CD14-positive monocyte (primary cell): ENCODE measurements around the gene OR56A3. TPM values are rescaled to one million over a fixed set of nuclear protein-coding genes. Genes with fewer than 3 reads are reported as not detected.

Source experiments
- DNase-seq, 3 donors: peaks; one replicate each; pipeline ENCODE4 v3.0.0-alpha.2; 2011 to 2022
- H2AFZ ChIP-seq: 2 replicates; pipeline ENCODE4 v1.6.0; 2012; ENCODE audit warnings: mild to moderate bottlenecking, low read depth, low read length, inconsistent platforms; ENCODE audit not compliant: insufficient read depth, poor library complexity, severe bottlenecking
- H3K27ac ChIP-seq, 2 donors: 1 replicate in 1 of 2; 2 replicates in 1 of 2; pipeline ENCODE4 v1.5.1; 2012 to 2013; ENCODE audit warnings: low read length in 2 of 2, control low read depth in 1 of 2, inconsistent platforms in 1 of 2, low read depth in 1 of 2, mild to moderate bottlenecking in 1 of 2
- H3K27me3 ChIP-seq, 2 donors: one replicate each; pipeline versions ENCODE4 v1.6.0 to v1.6.1; 2011 to 2013; ENCODE audit warnings: low read length in 2 of 2; ENCODE audit not compliant: control insufficient read depth in 2 of 2, insufficient read depth in 2 of 2
- H3K36me3 ChIP-seq, 2 donors: replicated peaks in 1 of 2; 1 replicate in 1 of 2; 2 replicates in 1 of 2; pipeline versions ENCODE4 v1.5.1 to v1.6.1; 2012 to 2013; ENCODE audit warnings: low read length in 2 of 2, control low read depth in 1 of 2, inconsistent platforms in 1 of 2, mild to moderate bottlenecking in 1 of 2; ENCODE audit not compliant: insufficient read depth in 2 of 2, control insufficient read depth in 1 of 2
- H3K4me1 ChIP-seq, 2 donors: 1 replicate in 1 of 2; 2 replicates in 1 of 2; pipeline versions ENCODE4 v1.5.1 to v1.6.1; 2012 to 2013; ENCODE audit warnings: low read length in 2 of 2, control low read depth in 1 of 2, inconsistent platforms in 1 of 2, mild to moderate bottlenecking in 1 of 2, moderate library complexity in 1 of 2; ENCODE audit not compliant: insufficient read depth in 2 of 2, control insufficient read depth in 1 of 2
- H3K4me2 ChIP-seq: replicated peaks from 2 replicates; pipeline ENCODE3; 2012; ENCODE audit warnings: low read length, moderate library complexity, mild to moderate bottlenecking; ENCODE audit not compliant: poor library complexity, severe bottlenecking; ENCODE audit errors: extremely low read depth
- H3K4me3 ChIP-seq, 3 experiments: fragments of 200-600 bp in 1 of 3; sonication (generic) in 1 of 3; replicated peaks in 1 of 3; 1 replicate in 2 of 3; 2 replicates in 1 of 3; pipeline ENCODE4 v1.5.1; 2011 to 2013; ENCODE audit warnings: low read length in 3 of 3, mild to moderate bottlenecking in 3 of 3, control low read depth in 2 of 3, low read depth in 2 of 3, inconsistent platforms in 1 of 3, moderate library complexity in 1 of 3
- H3K79me2 ChIP-seq: 2 replicates; pipeline ENCODE4 v1.6.0; 2012; ENCODE audit warnings: mild to moderate bottlenecking, control low read depth, inconsistent platforms, low read length, moderate library complexity; ENCODE audit not compliant: insufficient read depth
- H3K9ac ChIP-seq: 2 replicates; pipeline ENCODE4 v1.6.0; 2017; ENCODE audit warnings: low read length, mild to moderate bottlenecking; ENCODE audit not compliant: insufficient read depth, poor library complexity, severe bottlenecking
- H3K9me3 ChIP-seq, 2 donors: replicated peaks in 1 of 2; 1 replicate in 1 of 2; 2 replicates in 1 of 2; pipeline versions ENCODE4 v1.5.1 to v1.6.1; 2012 to 2013; ENCODE audit warnings: low read length in 2 of 2, control low read depth in 1 of 2; ENCODE audit not compliant: control insufficient read depth in 1 of 2, insufficient read depth in 1 of 2
- H4K20me1 ChIP-seq: 2 replicates; pipeline ENCODE4 v1.6.0; 2012; ENCODE audit warnings: mild to moderate bottlenecking, low read length, control low read depth, moderate library complexity; ENCODE audit not compliant: insufficient read depth
- H3K27ac Mint-ChIP-seq, 7 donors: one replicate each; pipeline ENCODE4 v1.8.0; 2020; ENCODE audit warnings: mild to moderate bottlenecking in 7 of 7, mixed read lengths in 7 of 7, moderate library complexity in 6 of 7, inconsistent platforms in 2 of 7
- H3K27me3 Mint-ChIP-seq, 3 donors: one replicate each; pipeline ENCODE4 v1.8.0; 2021 to 2022; ENCODE audit warnings: low read depth in 3 of 3, mild to moderate bottlenecking in 3 of 3, mixed read lengths in 3 of 3, moderate library complexity in 3 of 3, inconsistent platforms in 1 of 3
- H3K36me3 Mint-ChIP-seq, 2 donors: one replicate each; pipeline ENCODE4 v1.8.0; 2020; ENCODE audit warnings: mixed read lengths in 2 of 2, inconsistent platforms in 1 of 2, mild to moderate bottlenecking in 1 of 2
- H3K4me1 Mint-ChIP-seq: one replicate; pipeline ENCODE4 v1.8.0; 2020; ENCODE audit warnings: mild to moderate bottlenecking, mixed read lengths
- H3K4me3 Mint-ChIP-seq, 2 donors: one replicate each; pipeline ENCODE4 v1.8.0; 2020; ENCODE audit warnings: mild to moderate bottlenecking in 2 of 2, mixed read lengths in 2 of 2, moderate library complexity in 1 of 2
- H3K9me3 Mint-ChIP-seq, 7 donors: one replicate each; pipeline ENCODE4 v1.8.0; 2020 to 2022; ENCODE audit warnings: mixed read lengths in 7 of 7, mild to moderate bottlenecking in 6 of 7, moderate library complexity in 6 of 7, inconsistent platforms in 2 of 7
- WGBS: methylation state at CpG from one replicate; pipeline ENCODE4 v1.1.5; 2013; ENCODE audit warnings: missing lambda C conversion rate; ENCODE audit not compliant: insufficient coverage; 5-methylcytosine and 5-hydroxymethylcytosine counted together
- intact Hi-C, 2 donors: fragments of 100-400 bp; cut with micrococcal nuclease; formaldehyde crosslinking; loops; one replicate each; pipeline versions ENCODE4 v1.15.0 to v1.15.1; 2023
- polyA plus RNA-seq, 3 donors: library from polyadenylated mRNA; depleted of rRNA in 1 of 3; unstranded in 2 of 3; stranded (reverse) in 1 of 3; fragments of 300-500 nt in 2 of 3; fragments of >200 nt in 1 of 3; fragmentation: Illumina TruSeq in 2 of 3; gene quantifications; 1 replicate in 2 of 3; 2 replicates in 1 of 3; pipeline ENCODE4 v1.2.3, GENCODE V29; 2012 to 2021
- TF ChIP-seq, protein P1 (sequence below): fragments of 200-600 bp; IDR thresholded peaks from one replicate; pipeline ENCODE4 v1.8.0; 2022; ENCODE audit warnings: antibody characterized with exemption, mild to moderate bottlenecking

Gene OR56A3
- polyA plus RNA-seq, 3 donors, result not detected

DNA sequence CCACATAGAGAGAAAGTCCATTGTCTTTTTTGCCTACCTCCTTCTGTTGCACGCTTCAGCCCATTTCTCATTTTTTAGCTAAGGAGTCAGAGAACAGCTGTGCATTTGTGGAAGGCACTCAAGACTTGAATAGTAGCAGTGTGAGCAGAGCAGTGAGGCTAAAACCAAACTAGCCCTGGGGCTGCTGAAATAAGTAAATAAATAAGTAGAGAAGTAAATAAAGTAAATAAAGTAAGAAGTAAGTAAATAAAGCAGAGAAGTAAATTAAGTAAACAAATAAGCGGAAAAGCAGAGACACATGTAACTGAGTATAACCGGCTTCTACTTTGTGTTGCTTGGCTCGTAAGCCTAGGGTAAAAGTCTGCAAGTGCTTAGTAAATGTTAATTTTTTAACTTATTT is 47.2 kb downstream of the OR56A3 start:
- TF ChIP-seq, protein P1, sequence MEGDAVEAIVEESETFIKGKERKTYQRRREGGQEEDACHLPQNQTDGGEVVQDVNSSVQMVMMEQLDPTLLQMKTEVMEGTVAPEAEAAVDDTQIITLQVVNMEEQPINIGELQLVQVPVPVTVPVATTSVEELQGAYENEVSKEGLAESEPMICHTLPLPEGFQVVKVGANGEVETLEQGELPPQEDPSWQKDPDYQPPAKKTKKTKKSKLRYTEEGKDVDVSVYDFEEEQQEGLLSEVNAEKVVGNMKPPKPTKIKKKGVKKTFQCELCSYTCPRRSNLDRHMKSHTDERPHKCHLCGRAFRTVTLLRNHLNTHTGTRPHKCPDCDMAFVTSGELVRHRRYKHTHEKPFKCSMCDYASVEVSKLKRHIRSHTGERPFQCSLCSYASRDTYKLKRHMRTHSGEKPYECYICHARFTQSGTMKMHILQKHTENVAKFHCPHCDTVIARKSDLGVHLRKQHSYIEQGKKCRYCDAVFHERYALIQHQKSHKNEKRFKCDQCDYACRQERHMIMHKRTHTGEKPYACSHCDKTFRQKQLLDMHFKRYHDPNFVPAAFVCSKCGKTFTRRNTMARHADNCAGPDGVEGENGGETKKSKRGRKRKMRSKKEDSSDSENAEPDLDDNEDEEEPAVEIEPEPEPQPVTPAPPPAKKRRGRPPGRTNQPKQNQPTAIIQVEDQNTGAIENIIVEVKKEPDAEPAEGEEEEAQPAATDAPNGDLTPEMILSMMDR, result no peak
- intact Hi-C loops, result no loop called here
- no peak overlapping the region for H3K4me3 Mint-ChIP-seq
- H3K4me2 ChIP-seq, result no peak overlapping the region
- H3K9me3 ChIP-seq, result no peaks in the 10 kb centered on the region
- H3K9me3 Mint-ChIP-seq, result peaks cover 0 to 3% (median 0%) of the 10 kb centered on the region in 7 donors
- H2AFZ ChIP-seq, result no peak overlapping the region
- peaks cover 7 to 20% (median 11%) of the 10 kb centered on the region in 3 donors for H3K27me3 Mint-ChIP-seq
- H3K27me3 ChIP-seq, result peaks cover 12 to 17% of the 10 kb centered on the region in 2 donors
- H3K36me3 ChIP-seq, result no peaks in the 10 kb centered on the region
- H3K4me3 ChIP-seq, result no peak overlapping the region
- 100% methylated on average over 1 of the region's 4 CpGs for WGBS
- H3K27ac Mint-ChIP-seq, result no peak overlapping the region
- DNase-seq, result no peak
- no peaks in the 10 kb centered on the region for H3K4me1 Mint-ChIP-seq
- H3K36me3 Mint-ChIP-seq, result no peaks in the 10 kb centered on the region
- no peaks in the 10 kb centered on the region for H4K20me1 ChIP-seq
- no peaks in the 10 kb centered on the region for H3K4me1 ChIP-seq
- no peak overlapping the region for H3K27ac ChIP-seq
- no peak overlapping the region for H3K9ac ChIP-seq
- no peaks in the 10 kb centered on the region for H3K79me2 ChIP-seq

DNA sequence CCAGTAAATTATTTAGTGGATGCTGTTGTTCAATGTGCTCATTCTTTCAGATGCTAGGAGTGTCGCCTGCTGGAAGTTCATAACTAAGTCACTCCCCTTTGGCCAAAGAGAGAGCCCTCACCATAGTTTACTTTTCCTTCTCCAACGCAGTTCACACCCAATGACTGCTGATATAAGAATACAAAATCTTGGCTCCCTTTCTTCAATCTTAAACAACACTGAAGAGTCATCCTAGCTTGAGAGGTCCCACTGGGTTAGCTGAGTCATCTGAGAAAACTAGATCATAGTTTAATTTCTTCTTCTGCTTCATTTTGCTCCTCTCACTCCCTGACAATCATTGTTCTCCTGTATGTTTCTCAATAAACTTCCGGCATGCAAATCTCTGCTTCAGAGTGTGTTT is 50.1 kb downstream of the OR56A3 start:
- H3K9me3 Mint-ChIP-seq, result peaks cover 0 to 2% (median 0%) of the 10 kb centered on the region in 7 donors
- Histone ChIP-seq H3K4me1 (no peaks in the 10 kb centered on the region), H4K20me1 (no peaks in the 10 kb centered on the region), H2AFZ (no peak overlapping the region), H3K27me3 (peaks cover 12 to 19% of the 10 kb centered on the region in 2 donors), H3K27ac (no peak overlapping the region), H3K9me3 (no peaks in the 10 kb centered on the region), H3K4me2 (no peak overlapping the region), H3K9ac (no peak overlapping the region), H3K36me3 (no peaks in the 10 kb centered on the region), H3K79me2 (no peaks in the 10 kb centered on the region), H3K4me3 (no peak overlapping the region)
- H3K27me3 Mint-ChIP-seq, result peaks cover 10 to 20% (median 11%) of the 10 kb centered on the region in 3 donors
- intact Hi-C loops, result no loop called here
- no peak for DNase-seq
- TF ChIP-seq, protein P1, result no peak
- no CpG with 5 or more reads among the region's 3 CpGs for WGBS
- H3K27ac Mint-ChIP-seq, result no peak overlapping the region
- no peaks in the 10 kb centered on the region for H3K4me1 Mint-ChIP-seq
- H3K36me3 Mint-ChIP-seq, result no peaks in the 10 kb centered on the region
- no peak overlapping the region for H3K4me3 Mint-ChIP-seq
